ENCODE results near the gene USF1.

DNA sequence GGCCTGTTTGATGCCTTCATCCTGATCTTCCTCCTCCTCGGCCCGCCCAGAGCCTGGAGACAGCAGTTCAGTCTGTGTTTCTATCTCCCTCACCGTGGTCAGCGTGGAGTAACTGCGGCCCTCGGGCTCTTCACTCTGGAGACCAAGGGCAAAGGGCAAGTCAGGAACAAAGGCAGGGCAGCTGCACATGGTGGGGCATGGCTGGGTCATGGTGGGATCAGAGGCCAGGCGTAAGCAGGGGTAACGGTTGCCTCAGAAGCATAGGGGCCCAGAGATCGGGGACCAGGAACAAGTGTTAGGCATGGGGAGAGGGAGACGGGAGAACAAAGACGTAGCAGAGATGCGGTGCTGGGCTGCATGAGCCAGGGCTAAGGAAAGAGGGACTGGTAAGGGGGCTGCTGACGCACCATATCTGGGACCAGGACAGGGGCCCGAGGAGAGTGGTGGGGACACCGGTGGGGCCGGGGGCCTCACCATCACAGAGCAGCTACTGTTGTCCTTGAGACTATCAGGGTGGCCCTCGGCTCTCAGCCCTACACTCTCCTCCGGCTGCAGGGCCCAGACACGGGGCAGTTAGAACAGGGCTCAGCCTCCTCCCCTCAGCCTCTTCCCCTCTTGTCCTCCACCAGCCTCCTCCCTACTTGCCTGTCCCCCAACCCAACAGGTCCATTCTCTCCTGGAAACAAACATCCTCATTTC is 27.1 kb upstream of the USF1 start:
- TF ChIP-seq CTCF (IDR thresholded peaks at IDR 0.05) (no peak), EZH2 (IDR thresholded peaks at IDR 0.05) (no peak)

Data from neural progenitor cell (in vitro differentiated cells).